PFSK-1 (cell line): Measurements from ENCODE around the gene IFT122.

Experiments
- FOXP2 ChIP-seq: optimal IDR thresholded peaks from 2 replicates; pipeline ENCODE3; 2011; ENCODE audit warnings: borderline replicate concordance, control low read depth, inconsistent platforms; ENCODE audit not compliant: insufficient read depth; ENCODE audit errors: extremely low read length, extremely low read depth
- POLR2AphosphoS5 ChIP-seq: IDR thresholded peaks from 2 replicates; pipeline ENCODE4 v1.6.1; 2012; ENCODE audit warnings: low read depth, mild to moderate bottlenecking, control low read depth, low read length, moderate library complexity
- SIN3A ChIP-seq: IDR thresholded peaks from 2 replicates; pipeline ENCODE4 v1.6.1; 2012; ENCODE audit warnings: mild to moderate bottlenecking, low read length, moderate library complexity, borderline replicate concordance; ENCODE audit not compliant: insufficient read depth
- TAF1 ChIP-seq: IDR thresholded peaks from 2 replicates; pipeline ENCODE4 v1.6.1; 2012; ENCODE audit warnings: low read length, control low read depth, borderline replicate concordance; ENCODE audit not compliant: insufficient read depth
- TF ChIP-seq, protein P1 (sequence below), 2 experiments: IDR thresholded peaks; 2 replicates each; pipeline versions ENCODE4 v1.6.1 to v1.8.0; 2011 to 2012; ENCODE audit warnings: low read depth in 2 of 2, low read length in 2 of 2, control low read depth in 1 of 2, inconsistent platforms in 1 of 2, mild to moderate bottlenecking in 1 of 2, moderate library complexity in 1 of 2; ENCODE audit not compliant: insufficient read depth in 1 of 2

Gene IFT122

DNA sequence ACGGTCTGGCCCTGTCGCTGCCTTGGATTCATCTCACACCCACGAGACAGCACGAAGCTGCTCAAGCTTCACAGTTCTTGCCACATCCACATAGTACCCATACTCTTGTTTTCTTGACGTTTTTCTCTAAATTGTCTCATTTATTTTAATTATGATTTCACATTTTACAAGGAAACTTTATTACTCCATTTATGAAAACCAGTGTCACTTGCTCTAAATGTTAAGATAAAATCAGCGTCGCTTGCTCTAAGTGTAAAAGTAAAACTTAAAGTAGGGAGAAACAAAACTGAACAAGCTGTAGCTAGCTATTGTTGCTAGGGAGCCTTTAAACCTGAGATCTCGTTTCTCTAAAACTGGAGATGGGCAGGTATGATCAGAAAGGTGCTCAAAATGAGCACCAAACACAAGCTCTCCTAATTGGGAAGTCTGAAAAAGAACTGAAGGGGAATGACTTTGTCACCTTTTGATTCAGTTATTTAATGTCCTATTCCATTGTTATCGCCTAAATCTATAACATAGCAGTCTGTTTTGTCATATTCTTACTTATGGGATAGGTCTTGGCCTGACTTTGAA lies 680 bp downstream of the IFT122 start:
- no peak; the same call in 1 of the 2 replicates for TF ChIP-seq SIN3A
- TF ChIP-seq, protein P1, sequence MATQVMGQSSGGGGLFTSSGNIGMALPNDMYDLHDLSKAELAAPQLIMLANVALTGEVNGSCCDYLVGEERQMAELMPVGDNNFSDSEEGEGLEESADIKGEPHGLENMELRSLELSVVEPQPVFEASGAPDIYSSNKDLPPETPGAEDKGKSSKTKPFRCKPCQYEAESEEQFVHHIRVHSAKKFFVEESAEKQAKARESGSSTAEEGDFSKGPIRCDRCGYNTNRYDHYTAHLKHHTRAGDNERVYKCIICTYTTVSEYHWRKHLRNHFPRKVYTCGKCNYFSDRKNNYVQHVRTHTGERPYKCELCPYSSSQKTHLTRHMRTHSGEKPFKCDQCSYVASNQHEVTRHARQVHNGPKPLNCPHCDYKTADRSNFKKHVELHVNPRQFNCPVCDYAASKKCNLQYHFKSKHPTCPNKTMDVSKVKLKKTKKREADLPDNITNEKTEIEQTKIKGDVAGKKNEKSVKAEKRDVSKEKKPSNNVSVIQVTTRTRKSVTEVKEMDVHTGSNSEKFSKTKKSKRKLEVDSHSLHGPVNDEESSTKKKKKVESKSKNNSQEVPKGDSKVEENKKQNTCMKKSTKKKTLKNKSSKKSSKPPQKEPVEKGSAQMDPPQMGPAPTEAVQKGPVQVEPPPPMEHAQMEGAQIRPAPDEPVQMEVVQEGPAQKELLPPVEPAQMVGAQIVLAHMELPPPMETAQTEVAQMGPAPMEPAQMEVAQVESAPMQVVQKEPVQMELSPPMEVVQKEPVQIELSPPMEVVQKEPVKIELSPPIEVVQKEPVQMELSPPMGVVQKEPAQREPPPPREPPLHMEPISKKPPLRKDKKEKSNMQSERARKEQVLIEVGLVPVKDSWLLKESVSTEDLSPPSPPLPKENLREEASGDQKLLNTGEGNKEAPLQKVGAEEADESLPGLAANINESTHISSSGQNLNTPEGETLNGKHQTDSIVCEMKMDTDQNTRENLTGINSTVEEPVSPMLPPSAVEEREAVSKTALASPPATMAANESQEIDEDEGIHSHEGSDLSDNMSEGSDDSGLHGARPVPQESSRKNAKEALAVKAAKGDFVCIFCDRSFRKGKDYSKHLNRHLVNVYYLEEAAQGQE (IDR thresholded peaks at IDR 0.05; ENCODE audit: insufficient read depth in 1 of 2, low read depth in 2 of 2, low read length in 2 of 2): no peak
- no peak for TF ChIP-seq TAF1
- TF ChIP-seq POLR2AphosphoS5: no peak
- TF ChIP-seq FOXP2: no peak

GRCh38 chr3:129441215-129441614 lies 1.2 kb downstream of the IFT122 start:
- TF ChIP-seq, protein P1 (IDR thresholded peaks at IDR 0.05; ENCODE audit: insufficient read depth in 1 of 2, low read depth in 2 of 2, low read length in 2 of 2): no peak
- TF ChIP-seq SIN3A: no peak
- no peak for TF ChIP-seq TAF1
- TF ChIP-seq POLR2AphosphoS5: no peak
- no peak for TF ChIP-seq FOXP2

DNA sequence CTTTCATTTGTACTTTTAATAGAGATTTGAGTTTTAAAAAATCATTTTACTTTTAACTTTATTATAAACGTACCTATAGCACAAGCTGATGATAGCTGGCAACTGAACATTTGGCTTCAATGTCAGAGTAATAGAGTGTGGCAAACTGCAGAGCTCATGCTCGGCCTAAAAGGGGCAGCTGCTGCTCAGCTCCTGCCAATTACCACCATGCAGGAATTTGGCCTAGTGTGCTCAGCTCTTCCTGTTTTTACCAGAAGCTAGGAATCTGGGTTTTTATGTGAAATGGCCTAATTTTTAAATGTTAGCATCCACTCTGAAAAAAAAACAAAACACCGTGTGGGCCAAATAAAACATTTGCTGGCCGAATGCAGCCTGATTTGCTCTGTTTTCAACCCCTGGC lies 1.8 kb downstream of the IFT122 start:
- no peak for TF ChIP-seq TAF1

DNA sequence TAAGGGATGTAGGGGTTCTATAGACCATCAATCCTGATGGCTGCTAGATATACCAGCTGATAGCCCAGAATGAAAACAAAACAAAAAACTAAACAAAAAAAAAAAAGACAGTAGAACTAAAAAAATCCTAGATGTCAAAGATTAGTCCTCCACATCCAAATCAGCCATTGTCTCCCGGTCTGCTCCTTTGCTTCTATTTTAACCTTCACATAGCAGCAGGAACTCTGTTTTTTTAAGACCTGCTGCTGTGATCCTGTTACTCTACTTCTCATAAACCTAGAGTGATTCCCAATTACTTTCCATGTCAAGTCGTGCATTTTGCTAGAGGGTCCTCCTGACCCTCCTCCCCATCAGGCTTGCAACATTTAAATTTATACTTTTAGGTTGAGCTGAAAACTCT lies 2.5 kb downstream of the IFT122 start:
- TF ChIP-seq TAF1 (no peak), POLR2AphosphoS5 (no peak)
- TF ChIP-seq, protein P1 (IDR thresholded peaks at IDR 0.05; ENCODE audit: insufficient read depth in 1 of 2, low read depth in 2 of 2, low read length in 2 of 2): no peak

DNA sequence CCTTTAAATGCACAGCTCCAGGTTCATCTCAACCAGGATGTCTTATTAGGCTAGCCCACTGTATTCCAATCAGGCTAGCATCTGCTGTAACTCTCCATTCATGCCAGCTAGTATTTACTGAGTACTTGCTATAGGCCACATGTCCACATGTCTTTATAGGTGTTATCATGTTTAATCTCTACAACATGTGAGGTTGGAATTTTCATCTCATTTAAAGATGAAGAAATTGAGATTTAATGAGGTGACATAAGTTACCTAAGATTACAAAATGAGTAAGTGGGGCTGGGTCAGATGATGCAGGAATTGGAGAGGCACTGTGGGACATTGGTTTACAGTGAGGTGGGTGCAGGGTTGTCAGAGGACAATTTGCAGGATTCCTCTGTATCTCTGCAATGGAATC lies 2.9 kb downstream of the IFT122 start:
- TF ChIP-seq POLR2AphosphoS5: no peak
- TF ChIP-seq, protein P1 (IDR thresholded peaks at IDR 0.05; ENCODE audit: insufficient read depth in 1 of 2, low read depth in 2 of 2, low read length in 2 of 2): no peak
- no peak for TF ChIP-seq FOXP2
- no peak for TF ChIP-seq TAF1
- no peak for TF ChIP-seq SIN3A

DNA sequence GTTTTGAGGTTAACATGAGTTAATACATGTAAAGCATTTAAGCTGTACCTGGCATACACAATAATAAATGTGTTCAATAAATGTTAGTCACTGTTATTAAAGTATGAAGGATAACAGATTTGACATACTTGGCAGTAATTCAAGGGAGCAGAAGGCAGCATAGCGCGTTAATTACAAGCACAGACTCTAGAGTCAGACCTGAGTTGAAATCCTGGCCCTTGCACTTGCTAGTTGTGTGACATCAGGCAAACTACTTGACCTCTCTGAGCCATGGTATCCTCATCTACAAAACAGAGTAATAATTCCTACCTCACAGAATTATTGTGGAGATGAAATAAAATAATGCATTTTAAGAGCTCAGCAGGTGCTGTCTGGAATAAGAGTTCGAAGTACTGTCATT lies 5.4 kb downstream of the IFT122 start:
- TF ChIP-seq FOXP2: no peak
- no peak for TF ChIP-seq POLR2AphosphoS5
- TF ChIP-seq SIN3A: no peak
- TF ChIP-seq, protein P1 (IDR thresholded peaks at IDR 0.05; ENCODE audit: insufficient read depth in 1 of 2, low read depth in 2 of 2, low read length in 2 of 2): no peak
- TF ChIP-seq TAF1: no peak
